Embryonic facial prominence (tissue), 1 donor: ENCODE measurements around the gene DACT3.
A peak's percentile ranks its signal among the peaks of the same experiment; 100 is the strongest.

Source experiments
- DNase-seq: peaks from one replicate; pipeline ENCODE4 v3.0.0-alpha.2; 2016; ENCODE audit errors: extremely low spot score

The DACT3 gene

DNA sequence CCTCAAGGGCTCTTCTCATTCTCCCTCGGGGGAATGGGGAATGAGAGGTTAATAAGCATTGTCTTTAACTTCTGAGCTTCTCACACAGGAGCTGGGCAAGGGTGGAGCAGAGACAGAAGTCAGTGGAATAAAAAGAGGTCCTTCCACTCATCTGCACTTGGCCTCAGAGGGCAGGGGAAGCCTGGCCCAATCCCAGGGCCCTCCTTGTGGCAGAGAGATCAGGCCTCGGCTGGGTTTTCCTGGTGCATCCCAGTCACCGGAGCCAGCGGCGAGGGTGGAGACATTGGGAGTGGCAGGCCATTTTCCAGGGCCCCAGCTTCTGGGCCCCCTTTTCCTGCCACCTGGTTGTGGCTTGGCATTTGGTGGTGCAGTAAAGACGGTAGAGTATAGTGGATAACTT is 49.2 kb downstream of the DACT3 start:
- no peak for DNase-seq

DNA sequence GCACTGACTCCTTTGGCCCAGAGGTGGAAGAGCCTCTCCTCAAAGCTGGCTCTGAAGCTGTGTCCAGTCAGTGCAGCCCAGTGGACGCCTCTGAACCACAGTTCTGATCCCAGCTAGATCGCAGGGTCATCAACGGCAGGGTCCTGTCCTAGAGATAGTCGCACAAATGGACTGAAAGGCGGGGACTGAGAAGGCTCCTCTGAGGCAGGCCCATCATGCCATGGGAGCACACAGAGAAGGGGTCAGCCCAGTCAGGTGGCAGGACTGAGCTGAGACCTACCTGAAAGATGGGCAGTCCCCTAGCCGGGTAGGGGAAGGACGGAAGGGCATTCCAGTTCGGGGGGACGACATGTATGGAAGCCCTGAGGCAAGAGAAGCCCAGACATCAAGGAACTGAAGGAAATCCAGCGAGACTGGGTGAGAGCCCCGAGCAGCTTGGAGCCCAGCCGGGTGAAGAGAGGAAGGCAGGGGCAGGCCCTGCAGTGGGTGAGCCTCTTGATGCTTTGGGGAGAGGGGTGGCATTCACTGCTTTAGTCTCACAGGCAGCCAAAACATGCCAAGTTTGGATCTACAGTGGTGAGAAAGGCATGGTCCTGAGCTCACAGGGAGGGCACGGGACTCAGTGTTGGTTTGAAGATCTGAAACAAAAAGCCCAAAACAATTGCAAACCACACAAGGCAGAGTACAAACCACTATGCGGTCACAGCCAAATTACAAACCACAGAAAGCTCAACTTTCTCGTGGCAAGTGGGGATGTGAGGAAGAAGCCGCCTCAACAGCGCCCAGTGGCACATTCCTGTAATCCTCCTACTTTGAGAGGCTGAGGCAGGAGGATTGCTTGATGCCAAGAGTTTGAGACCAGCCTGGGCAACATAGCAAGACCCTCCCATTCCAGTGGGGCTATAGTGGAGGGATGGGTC is 49.9 kb downstream of the DACT3 start:
- no peak for DNase-seq

DNA sequence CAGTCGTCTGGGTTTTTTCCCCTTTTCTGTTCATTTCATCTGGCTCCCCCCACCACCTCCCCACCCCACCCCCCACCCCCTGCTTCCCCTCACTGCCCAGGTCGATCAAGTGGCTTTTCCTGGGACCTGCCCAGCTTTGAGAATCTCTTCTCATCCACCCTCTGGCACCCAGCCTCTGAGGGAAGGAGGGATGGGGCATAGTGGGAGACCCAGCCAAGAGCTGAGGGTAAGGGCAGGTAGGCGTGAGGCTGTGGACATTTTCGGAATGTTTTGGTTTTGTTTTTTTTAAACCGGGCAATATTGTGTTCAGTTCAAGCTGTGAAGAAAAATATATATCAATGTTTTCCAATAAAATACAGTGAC is 50.6 kb downstream of the DACT3 start:
- no peak for DNase-seq

DNA sequence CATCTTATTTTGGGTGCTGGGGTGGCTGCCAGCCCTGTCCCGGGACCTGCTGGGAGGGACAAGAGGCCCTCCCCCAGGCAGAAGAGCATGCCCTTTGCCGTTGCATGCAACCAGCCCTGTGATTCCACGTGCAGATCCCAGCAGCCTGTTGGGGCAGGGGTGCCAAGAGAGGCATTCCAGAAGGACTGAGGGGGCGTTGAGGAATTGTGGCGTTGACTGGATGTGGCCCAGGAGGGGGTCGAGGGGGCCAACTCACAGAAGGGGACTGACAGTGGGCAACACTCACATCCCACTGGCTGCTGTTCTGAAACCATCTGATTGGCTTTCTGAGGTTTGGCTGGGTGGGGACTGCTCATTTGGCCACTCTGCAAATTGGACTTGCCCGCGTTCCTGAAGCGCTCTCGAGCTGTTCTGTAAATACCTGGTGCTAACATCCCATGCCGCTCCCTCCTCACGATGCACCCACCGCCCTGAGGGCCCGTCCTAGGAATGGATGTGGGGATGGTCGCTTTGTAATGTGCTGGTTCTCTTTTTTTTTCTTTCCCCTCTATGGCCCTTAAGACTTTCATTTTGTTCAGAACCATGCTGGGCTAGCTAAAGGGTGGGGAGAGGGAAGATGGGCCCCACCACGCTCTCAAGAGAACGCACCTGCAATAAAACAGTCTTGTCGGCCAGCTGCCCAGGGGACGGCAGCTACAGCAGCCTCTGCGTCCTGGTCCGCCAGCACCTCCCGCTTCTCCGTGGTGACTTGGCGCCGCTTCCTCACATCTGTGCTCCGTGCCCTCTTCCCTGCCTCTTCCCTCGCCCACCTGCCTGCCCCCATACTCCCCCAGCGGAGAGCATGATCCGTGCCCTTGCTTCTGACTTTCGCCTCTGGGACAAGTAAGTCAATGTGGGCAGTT is 51.2 kb downstream of the DACT3 start:
- no peak for DNase-seq

DNA sequence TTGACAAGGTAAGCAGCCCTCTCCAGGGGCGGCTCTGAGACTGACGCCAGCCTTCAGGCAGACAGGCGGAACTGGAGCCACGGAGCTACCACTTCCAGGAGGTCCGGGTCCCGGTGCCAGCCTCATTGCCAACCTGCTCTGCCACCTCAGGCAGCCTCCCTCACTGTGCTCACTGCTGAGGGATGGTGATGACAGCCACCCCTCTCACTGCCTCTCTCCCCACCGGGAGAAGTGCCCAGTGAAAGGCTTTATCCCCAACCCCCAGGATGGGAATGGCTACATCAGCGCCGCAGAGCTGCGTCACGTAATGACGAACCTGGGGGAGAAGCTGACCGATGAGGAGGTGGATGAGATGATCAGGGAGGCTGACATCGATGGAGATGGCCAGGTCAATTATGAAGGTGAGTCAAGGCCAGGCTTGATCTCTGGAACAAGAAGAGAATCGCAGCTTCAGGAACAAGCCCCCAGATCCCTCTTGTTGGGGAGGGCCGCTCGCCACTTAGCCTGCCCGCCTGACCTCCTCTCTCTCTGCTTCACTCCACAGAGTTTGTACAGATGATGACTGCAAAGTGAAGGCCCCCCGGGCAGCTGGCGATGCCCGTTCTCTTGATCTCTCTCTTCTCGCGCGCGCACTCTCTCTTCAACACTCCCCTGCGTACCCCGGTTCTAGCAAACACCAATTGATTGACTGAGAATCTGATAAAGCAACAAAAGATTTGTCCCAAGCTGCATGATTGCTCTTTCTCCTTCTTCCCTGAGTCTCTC is 52.2 kb downstream of the DACT3 start:
- no peak for DNase-seq

DNA sequence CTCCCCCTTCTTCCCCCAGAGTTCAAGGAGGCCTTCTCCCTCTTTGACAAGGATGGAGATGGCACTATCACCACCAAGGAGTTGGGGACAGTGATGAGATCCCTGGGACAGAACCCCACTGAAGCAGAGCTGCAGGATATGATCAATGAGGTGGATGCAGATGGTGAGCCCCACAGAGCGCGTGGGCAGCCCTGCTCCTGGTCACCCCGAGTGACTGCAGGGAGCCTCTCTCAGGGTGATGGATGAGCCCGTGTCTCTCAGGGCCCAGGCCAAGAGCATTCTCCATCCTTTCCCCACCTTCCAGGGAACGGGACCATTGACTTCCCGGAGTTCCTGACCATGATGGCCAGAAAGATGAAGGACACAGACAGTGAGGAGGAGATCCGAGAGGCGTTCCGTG is 52.8 kb downstream of the DACT3 start:
- no peak for DNase-seq

DNA sequence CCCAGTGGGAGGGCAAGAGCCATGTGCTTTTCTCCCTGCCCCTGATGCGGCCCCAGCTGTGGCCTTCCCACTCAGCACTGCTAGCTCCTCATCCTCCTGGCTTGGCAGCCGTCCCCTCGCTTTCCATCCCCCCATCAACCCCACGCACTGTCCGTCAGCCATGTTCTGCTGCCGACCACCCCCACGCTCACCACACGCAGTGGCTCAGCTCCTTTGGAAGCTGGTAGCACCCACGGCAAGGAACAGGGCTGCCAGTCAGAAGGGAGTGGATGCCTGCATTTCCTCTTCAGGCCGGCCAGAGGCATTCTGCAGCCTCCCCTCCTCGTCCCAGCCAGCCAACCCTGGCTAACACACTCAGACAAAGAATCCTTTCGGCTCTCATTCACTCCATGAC is 53.5 kb downstream of the DACT3 start:
- no peak for DNase-seq

DNA sequence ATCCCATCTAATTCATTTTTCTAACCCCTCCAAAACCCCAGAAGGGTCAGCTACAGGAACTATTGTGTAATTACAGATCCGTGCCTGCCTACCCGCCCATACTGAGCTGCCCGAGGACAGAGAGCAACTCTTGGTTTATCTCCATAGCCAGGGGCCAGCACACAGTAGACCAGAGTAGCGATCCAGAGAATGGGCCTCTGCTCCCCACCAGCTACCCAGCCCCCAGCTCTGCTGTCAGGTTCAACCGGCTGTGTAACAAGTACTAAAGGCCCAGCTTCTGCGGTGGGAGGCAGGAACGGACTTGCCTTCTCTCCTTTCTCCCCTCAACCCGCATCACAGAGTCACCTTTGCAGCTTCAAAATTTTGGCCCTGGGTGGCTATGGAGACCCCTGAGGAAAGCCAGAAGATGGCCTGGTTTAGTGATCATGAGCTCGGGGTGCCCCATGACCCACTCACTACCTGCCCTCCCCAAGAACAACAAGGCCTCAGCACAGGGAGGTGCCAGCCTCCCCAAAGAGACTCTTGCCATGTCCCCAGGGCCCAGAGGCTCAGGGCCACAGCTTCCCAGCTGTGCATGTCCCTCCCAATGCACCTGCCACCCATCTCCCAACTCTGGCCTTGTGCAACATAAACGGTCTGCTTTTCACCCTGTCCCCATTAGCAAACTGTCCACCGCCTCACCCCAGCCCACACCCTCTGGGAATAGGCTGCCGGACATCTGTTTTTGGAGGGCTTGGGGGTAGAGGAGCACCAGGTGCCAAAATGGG is 54.1 kb downstream of the DACT3 start:
- no peak for DNase-seq

DNA sequence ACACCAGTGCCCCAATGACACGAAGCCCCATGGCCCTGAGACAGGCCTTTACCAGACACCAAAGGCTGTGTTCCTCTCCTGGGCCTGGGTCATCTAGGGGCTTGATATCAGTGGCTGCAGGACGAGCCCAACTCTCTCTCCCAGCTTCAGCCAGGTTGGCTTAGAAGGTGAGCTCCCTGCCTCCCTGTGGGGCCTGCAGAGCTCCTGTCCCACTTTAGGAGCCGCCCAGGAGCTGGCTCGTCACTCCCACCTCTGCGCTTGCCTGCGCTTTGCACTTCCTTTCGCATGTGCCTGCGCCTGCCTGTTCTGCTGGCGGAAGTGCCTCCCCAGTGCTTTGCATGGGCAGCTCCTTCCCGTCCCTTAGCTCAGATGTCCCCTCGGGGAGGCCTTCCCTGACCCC is 55.0 kb downstream of the DACT3 start:
- DNase-seq = no peak

DNA sequence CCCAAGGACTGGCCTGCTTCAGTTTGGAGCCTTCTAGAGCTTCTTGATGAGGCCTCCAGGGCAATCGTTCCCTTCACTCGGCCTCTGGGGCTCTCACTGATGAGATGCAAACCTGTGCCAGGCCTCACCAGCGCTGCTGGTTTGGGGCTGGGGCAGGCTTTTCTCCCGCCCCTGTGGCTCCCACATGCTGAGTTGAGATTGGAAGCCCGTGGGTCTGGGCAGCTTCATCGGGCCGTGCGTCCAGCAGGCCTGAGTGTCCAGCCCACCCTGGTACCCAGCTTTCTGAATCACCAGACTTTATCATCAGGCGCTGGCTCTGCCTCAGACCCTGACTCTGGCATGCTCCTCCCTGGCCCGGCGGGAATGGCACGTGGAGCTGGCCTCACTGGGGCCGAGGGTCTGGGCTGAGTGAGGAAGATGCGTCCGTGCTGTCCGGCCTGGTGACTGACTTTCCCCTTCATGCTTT is 55.6 kb downstream of the DACT3 start:
- DNase-seq = no peak

DNA sequence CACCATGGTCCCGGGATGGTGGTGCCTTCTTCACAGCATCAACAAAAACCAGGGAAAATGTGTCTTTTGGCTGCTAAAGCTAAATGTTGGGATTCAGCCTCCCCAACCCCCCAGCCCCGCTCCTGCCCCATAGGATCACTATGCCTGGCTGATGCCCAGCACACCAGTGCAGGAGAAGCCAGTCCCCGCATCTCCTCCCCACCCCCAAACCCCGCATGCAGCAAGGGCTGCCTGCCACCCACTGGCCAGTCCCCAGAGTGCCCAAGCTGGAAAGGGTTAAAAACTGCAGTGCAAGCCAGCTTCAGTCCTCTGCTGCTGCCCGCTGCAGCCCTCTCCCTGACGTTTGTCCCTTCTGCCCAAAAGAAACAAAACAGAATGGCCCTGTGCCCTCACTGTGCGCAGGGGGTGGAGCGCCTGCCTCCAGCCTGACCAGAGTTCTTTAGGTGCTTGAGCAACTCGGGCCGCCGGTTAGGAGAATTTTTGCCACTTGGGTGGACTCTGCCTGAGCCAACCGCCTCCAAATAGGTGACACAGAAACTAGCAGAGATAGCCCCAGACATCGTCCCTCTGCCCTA is 56.1 kb downstream of the DACT3 start:
- no peak for DNase-seq

DNA sequence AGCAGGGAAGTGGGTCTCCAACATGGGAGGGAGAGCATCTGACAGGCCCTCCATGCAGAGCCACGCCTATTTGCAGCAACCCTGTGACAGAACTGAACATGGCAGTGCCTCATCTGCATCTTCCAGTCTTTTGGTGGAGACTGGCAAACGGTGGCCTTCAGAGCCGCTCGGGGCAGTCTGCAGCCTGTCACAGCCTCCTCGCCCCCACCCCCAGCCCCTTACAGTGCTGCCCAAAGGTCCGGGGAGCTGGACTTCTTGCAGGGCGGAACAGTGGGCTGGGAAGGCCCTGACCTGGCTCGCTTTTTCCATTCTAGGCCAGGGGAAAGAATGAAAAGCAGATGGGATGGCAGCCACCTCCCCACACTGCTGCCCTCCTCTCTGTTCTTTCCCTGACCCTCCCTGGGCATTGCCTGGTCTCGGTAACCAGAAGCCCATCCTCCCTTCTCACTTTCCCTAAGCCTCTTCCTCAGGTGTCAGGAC is 57.2 kb downstream of the DACT3 start:
- DNase-seq = no peak

DNA sequence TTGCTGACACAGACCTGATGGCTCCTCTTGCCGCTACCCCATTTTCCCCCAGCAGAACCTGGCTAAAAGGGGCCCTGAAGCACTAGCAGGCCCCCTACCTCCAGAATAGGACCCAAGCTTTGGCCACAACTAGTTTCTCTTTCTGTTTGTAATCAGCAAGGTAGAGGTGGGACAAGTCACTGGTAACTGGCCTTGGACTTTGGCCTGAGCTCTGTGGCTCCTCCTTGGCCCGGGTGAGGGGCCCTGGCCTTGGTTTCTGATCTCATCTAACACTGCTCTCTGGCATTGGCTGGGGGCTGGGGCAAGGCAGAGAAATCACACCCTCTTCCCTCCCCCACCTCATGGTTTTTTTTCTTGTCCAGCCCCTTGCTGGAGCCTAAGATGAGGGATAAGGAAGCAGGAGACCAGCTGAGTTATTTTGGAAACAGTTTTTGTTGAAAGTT is 57.8 kb downstream of the DACT3 start:
- DNase-seq = no peak

DNA sequence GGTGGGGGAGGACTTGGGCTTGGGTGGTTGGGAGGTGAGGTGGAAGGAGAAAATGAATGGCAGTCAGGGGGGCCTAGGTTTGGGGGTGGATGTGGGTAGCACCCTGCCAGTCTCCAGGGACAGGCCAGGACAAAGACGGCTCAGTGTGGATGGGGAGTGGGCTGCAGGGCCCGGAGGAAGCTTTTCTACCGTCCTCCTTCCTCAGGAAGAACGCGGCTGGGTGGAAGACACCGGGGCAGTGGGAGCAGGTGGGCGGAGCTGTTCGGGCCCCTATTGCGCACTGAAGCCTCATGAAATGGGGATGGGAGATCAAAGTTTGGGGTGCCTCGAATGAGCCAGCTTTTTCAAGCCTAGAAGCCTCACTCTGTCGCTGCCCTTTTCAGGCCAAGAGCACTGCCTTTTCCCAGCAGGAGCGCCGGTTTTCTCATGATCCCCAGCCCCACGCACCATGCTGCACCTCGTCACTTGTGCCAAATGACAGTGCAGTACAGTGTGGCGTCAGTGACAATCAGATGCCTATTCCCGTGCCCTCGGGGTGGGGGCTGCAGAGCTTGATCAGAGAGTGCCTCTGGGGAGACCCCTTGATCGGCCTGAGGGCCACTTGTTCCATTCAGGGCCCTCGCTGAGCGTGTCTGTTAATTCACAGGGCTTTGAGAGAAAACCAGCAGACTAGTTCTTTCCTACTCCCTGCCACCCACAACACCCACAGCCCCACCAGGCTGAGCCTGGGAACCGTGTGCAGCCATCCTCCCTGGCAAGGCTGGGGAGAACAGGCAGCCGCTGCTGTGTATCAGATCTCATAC is 58.4 kb downstream of the DACT3 start:
- no peak for DNase-seq

DNA sequence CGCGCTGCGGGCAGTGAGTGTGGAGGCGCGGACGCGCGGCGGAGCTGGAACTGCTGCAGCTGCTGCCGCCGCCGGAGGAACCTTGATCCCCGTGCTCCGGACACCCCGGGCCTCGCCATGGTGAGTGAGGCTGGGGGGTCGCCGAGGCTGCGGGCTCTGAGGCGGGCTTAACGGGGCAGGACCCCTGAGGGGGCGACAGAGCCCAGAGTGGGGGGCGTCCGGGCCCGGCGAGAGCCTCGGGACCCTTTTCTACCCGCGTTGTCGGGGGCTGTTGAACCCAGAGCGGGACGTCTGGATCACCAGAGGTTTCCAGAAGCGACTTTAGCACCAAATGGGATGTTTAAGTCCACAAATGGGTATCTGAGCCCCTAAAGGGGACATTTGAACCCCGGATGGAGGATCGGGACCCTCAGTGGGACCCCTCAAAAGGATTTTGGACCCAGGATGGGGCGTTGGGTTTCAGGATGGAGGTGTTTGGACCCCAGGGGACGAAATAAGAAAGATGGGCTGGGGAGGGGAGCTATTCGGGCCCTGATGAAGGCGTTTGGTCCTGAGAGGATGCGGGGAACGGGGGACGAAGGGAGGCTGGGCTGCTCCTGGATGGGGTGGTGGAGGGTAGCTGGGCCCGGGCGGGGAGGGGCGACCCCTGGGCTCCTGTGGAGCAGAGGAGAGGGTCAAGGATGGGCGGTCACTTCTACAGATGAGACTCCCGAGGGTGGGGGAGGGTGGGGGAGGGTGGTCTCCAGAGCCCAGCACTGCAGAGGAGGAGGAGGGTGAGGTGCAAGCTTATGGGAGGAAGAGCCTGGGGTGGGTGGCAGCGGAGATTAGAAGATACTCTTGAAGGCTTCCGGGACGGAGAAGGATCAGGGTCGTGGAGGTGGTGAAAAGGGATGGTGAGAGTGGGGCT is 59.4 kb downstream of the DACT3 start, which contains the start of gene CALM3:
Gene CALM3 (plus strand): TSS at position 13 of the 907 bp plus-strand sequence. CDS start 105 bp downstream, at position 118.
- DNase-seq = no peak

DNA sequence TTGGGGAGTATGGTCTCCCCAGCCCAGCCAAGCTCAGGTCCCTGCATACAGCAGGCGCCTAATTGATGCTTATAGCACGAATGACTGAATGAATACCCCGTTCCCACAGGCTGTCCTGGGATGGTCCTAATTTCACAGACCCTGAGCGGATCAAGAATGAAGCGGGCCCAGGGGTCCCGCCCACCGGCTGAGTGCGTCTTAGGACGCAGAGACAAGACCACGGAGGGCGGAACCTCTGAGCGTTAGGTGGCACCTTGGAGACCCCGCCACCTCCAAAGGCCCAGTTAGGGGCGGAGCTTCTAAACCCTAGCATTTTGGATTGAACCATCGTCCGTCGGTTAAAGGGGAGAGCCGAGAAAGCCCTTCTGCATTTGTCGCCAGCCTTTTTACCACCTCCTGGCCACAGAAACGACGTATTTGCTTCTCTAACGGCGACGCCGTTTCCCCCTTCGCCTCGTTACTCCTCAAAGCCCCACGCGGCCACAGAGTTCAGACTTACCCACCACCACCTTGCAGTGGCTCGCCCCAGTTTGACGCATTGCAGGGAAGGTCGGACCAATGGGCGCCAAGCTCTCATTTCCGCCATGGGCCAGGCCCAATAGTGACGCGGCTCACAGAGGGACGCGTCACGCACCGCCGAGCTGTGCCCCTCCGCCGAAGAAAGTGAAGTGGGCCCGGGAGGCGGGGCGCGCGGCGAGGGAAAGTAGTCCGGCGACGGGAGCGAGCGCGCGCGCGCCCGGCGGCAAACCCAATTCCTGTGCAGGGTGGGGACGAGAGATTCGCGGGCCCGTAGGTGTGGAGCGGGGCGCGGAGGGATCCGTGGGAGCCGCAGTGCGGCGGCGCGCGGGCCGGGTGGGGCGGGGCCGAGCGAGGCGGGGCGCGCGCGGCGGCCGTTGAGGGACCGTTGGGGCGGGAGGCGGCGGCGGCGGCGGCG is 60.3 kb downstream of the DACT3 start:
- peak; percentile 94 for DNase-seq

DNA sequence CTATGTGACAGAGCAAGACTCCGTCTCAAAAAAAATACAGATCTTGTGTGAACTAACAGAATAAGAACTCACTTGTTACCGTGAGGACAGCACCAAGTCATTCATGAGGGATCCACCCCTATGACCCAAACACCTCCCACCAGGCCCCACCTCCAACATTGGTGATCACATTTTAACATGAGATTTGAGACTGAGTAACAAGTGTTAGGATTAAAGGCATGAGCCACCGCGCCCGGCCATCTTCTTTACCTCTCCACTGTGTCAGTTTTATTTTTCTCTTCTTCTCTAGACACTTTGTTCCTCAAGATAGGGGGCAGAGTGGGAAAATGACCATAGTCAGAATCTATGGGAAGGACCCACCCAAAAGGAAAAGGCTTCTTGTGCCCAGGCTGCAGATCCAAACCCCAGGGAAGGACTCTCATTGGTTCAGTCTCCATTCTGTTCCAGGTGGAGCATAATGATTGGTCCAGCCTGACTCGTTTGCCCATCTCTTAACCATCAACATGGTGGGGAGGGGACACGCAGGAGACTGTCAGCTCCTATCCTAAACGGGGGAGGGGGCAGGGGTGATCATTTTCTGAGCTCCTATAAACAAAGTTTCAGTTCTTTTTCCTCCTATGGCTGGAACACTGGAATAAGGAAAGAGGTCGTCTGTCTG is 61.1 kb downstream of the DACT3 start:
- DNase-seq = no peak
